Measurements from ENCODE around the gene RPS6KL1. TPM values are rescaled to one million over a fixed set of nuclear protein-coding genes. Genes with fewer than 3 reads are reported as not detected.
"Not testable (repeated sequence)": the region's sequence is repeated elsewhere in the genome, so short reads cannot be mapped to it uniquely, and the experiment has no call there.

Gene RPS6KL1
- total RNA-seq, 1 experiment from 2014 or later = not detected

GRCh38 chr14:74937171-74937570 is 14.1 kb upstream of the RPS6KL1 start:
- no peak for DNase-seq (ENCODE audit: low read depth)

DNA sequence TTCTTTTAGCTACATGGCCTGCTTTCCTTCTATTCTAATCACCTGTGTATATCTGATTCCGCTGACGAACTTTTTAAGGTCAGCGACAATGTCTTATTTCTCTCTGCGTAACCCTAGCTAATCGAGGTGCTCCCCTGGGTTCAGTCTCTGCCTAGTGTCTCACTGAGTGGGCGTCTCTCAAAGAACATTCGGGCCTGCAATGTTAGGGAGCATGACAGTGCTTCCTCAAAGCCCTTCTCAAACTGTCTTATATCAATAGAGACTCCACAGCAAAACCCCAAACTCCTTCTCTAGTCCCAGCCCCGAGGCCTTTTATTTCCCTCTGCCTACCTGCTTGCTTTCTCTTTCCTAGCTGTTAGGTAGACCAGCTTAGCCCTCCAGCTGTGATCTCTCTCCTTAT is 13.7 kb upstream of the RPS6KL1 start:
- no peak for DNase-seq (ENCODE audit: low read depth)

- no peak for DNase-seq (ENCODE audit: low read depth)
Observed at GRCh38 chr14:74936151-74936550, 13.1 kb upstream of the RPS6KL1 start.

DNA sequence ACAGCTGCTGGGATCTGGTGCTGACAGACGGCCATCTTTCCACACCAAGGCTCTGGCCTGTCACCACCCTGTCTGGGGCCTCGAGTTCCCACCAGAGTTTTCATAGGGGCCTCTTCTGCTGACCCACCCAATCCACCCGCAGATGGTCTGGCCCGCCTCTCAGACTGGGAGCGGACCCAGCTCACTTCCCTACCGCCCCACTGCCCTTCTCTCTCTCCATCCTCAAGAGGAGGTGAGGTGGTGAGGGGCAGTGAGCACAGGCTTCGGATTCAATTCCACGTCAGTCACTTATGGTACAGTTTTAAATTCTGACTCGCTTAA is 12.3 kb upstream of the RPS6KL1 start:
- no peak for DNase-seq (ENCODE audit: low read depth)

DNA sequence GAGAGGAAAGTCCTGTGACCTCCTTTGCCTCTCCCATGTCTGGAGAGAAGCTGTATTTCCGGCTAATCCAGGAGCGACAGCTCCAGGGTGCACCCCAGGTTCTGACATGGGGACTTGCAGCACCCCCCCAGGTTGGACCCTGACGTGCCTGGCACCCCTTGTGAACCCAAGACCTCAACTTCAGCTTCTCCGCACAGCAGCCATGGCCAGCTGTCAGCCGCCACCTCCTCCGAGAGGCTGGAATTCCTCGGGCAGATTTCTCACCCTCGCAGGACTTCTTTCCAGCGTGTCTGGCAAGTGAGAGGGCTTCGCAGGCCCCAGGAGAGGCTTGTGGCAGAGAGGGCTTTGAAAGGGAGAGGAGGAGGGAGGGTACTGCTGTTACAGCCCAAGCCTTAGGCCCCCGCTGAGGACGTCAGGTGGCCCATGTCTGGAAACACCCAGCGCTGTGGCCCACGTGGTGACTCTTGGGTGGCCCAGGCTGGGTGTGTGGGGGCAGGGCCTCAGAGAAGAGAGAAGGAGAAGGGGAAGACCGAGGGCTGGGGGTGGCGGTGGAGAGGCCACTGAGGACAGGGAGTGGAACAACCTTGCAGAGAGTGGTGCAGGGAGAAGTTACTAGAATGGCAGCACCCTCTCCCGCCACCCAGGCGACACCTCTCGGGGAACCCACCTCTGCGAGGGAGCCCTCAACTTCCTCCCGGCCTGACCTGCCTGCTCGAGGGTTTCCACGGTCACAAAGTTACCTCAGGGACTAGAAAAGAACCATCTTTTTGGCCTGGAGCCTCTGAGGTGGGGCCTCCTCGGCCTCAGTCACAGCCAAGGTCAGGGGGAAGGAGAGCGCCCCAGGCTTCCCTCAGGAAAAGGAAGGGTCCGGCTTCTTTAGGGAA is 11.7 kb upstream of the RPS6KL1 start:
- no peak for DNase-seq (ENCODE audit: low read depth)

DNA sequence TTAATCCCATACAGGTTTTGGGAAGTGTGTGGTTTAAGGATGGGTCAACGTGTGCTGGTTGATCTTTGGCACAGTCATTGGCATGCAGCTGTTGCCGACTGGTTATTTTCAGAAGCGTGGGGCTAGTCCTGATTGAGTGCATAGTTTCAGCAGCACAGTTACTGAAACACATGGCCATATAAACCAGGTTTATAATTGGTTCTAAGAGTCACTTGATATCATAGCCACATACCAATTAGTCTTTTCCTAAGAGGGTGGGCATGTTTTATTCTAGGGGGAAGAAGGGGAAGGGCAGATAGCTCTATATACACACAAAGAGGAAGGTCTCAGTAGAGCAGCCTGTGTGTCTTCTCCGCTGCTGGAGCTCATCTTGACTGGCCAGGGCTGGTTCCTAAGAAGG is 11.0 kb upstream of the RPS6KL1 start:
- no peak for DNase-seq (ENCODE audit: low read depth)

- DNase-seq (ENCODE audit: low read depth) = not testable (repeated sequence)
Observed at GRCh38 chr14:74932936-74933335, 9.9 kb upstream of the RPS6KL1 start.

- DNase-seq (ENCODE audit: low read depth) = peak; percentile 36
Observed at GRCh38 chr14:74932401-74932901, 9.4 kb upstream of the RPS6KL1 start.

DNA sequence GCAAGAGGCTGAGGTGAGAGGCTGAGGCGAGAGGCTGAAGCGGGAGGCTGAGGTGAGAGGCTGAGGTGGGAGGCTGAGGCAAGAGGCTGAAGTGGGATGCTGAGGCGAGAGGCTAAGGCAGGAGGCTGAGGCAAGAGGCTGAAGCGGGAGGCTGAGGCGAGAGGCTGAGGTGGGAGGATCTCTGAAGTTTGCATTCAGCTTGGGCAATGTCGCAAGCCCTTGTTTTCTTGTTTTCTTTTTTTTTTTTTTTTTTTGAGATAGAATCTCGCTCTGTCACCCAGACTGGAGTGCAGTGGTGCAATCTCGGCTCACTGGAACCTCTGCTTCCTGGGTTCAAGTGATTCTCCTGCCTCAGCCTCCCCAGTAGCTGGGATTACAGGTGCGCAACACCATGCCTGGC is 8.7 kb upstream of the RPS6KL1 start:
- DNase-seq (ENCODE audit: low read depth) = not testable (repeated sequence)

DNA sequence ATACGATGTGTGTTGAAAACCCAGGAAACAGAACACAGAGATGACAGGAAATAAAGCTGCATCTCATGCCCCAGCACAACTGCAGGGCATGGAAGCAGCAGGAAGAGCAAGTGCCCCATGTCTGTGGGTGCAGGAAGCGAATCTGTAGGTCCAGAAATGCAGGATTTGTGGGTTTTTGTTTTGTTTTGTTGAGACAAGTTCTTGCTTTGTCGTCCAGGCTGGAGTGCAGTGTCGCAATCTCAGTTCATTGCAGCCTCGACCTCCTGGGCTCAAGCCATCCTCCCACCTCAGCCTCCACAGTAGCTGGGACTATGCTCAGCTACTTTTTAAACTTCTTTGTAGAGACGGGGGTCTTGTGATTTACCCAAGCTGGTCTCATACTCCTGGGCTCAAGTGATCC is 6.2 kb upstream of the RPS6KL1 start:
- no peak for DNase-seq (ENCODE audit: low read depth)

GRCh38 chr14:74927225-74927624 is 4.2 kb upstream of the RPS6KL1 start:
- no peak for DNase-seq (ENCODE audit: low read depth)

DNA sequence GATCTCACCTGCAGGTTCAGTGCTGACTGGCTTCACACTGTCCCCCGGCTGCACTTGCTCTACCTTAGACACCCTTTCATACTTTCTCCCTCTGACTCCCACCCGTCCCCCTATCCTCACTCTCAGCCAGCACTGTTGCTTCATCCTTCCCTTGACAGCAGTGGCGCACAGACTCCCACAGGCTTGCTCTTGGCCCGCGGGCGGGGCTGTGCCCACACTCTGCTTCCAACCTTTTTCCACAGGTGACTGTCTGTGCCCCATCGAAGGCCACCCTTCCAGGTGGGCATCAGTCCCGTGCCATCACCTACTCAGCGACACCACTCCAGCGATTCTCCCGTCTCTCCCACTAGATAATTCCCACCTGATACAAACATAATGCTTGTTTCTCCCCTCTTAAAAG is 1.0 kb upstream of the RPS6KL1 start:
- no peak for DNase-seq (ENCODE audit: low read depth)

DNA sequence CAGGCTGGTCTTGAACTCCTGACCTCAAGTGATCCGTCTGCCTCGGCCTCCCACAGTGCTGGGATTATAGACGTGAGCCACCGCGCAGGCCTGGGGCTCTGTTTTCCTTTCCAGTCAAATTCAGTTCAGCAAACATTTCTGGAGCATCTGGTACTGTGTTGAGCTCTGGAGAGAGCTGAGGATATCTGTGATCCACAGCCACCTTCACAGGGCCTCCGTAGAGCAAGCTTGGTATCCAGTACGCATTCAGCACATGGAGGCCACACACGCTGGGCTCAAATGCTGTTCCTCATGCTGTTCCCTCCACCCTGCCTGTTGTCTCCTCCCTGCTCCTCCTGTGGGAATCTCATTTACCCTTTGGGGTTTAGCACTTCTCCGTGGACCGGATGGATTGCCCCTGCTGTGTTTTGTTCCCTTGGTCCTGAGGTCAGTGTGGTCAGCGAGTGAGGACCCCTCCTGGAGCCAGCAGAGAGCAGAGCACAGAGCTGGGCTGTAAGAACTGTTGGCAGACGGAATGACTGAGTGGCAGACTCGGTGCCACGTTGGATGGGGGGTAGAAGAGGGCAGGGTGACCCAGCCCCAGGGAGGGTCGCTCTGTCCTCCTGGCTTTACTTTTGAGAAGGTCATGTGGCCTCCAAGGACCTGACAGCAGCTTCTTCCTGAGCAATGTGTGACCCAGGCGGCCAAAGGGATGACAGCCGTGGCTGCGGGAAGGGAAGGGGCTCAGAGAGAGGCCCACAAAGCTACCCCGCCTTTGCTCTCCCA is 891 bp downstream of the RPS6KL1 start:
- no peak for DNase-seq (ENCODE audit: low read depth)

DNA sequence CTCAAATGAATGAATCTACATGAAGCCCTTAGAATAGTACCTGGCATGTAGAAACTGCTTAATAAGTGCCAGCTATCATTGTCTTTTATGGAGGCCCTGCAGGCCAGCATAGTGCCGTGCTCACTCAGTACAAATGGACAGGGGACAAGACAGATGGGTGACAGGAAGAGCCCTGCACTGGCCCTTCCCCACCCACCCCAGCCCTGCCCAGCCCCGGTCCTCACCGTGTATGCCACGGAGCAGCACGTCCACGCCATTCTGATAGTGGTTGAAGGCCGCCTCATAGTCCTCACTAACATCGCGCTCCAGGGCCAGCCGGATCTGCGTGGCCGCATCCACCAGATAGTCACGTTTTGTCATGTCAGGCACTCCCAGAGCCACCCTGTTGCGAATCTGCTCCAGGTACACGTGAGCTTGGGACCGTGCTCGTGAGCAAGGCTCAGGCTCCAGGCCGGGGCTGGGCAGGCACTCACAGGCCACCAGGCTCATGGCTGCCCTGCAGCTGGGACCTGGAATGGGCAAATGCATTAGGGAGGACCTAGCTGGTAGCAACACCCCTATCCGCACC is 1.9 kb downstream of the RPS6KL1 start:
- no peak for DNase-seq (ENCODE audit: low read depth)

GRCh38 chr14:74920281-74920680 is 2.8 kb downstream of the RPS6KL1 start:
- no peak for DNase-seq (ENCODE audit: low read depth)

DNA sequence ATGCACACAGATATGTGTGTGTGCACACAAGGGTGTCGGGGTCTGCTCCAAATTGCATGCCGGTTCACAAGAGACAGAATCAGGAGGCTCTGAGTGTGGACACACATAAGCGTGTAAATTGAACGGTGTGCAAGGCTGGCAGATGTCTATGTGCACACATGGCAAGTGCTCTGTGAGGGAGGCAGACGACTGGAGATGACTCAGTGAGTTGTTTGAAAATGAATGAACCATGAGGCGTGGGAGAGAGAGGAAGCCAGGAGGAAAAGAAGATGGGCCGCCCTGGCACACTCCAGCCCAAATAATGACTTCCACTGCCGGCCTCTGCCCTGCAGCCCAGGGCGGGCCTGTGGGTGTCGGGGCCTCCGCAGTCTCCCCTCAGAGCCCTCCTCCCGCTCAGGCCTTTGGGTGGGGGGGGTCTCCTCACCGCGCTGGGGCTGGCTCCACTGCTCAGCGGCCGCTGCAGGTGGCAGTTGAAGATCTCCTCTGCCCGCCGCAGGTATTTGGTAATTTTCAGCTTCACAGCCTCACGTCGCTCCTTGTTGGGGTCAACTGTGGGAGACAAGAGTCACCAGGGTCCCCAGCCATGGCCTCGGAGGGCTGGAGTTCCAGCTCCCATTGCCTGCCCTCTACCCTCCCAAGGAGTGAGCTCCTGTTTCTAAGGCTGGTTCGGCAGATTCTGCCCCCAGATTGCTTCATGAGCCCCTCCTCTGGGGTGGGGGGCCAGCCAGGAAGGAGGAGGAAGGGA is 3.5 kb downstream of the RPS6KL1 start:
- DNase-seq (ENCODE audit: low read depth) = peak; percentile 40

DNA sequence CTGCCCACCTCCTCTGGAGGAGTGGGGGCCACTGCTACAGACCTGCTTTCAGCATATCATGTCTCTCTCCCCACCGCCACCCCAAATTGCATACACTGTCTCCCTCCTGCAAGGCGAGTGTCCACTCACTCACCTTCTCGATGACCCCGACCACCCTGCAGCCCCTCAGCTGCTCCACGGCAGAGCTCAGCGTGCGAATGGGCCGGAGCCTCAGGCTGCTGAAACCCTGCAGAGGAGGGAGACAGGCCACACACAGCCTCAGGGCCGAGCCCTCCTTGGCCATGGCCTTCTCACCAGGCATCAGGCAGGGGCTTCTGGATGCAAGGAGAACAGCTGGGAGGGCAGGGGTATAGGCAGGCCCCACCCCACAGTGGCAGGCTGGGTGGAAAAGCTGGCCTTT is 4.7 kb downstream of the RPS6KL1 start:
- no peak for DNase-seq (ENCODE audit: low read depth)

GRCh38 chr14:74917646-74918081 is 5.4 kb downstream of the RPS6KL1 start:
- DNase-seq (ENCODE audit: low read depth) = no peak

DNA sequence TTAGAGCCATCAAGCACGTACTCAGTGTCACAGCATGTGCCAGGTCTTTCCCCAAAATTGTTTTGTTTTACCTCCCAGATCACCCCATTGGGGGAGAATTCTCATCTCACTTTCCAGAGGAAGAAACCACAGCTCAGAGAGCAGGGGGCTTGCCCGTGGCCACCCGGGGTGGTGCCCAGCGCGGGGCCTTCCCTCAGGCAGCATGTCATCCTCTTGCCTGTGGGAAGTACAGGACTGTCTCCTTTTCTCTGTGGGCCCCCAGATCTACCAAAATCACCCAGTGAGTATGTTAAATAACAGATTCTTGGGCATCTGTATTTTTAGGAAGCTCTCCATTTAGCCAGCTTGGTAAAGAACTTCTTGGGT is 5.9 kb downstream of the RPS6KL1 start:
- no peak for DNase-seq (ENCODE audit: low read depth)

- no peak for DNase-seq (ENCODE audit: low read depth)
Observed at GRCh38 chr14:74915826-74916225, 7.2 kb downstream of the RPS6KL1 start.

DNA sequence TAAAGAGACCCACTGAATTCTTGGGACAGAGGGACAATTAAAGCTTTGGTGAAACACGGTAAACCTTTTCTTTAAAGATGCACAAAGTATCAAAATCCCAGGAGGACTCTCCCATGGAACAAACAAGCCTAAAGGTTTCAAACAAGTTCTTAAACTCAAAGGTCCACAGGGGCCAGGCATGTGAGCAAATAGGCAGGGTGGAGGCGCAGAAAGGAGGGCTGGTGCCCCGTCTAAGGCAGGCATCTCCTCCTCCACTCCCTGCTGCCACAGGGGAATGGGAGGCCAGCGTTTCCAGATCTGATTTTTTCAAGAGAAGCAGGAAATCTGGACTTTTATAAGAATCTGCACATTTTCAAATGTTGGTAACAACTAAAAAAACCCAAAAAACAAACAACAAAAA is 7.6 kb downstream of the RPS6KL1 start:
- no peak for DNase-seq (ENCODE audit: low read depth)

All from HT1080 (cell line).